ENCODE measurements around the gene IFNA2.
"Not testable (repeated sequence)": the region's sequence is repeated elsewhere in the genome, so short reads cannot be mapped to it uniquely, and the experiment has no call there.

IFNA2 gene

DNA sequence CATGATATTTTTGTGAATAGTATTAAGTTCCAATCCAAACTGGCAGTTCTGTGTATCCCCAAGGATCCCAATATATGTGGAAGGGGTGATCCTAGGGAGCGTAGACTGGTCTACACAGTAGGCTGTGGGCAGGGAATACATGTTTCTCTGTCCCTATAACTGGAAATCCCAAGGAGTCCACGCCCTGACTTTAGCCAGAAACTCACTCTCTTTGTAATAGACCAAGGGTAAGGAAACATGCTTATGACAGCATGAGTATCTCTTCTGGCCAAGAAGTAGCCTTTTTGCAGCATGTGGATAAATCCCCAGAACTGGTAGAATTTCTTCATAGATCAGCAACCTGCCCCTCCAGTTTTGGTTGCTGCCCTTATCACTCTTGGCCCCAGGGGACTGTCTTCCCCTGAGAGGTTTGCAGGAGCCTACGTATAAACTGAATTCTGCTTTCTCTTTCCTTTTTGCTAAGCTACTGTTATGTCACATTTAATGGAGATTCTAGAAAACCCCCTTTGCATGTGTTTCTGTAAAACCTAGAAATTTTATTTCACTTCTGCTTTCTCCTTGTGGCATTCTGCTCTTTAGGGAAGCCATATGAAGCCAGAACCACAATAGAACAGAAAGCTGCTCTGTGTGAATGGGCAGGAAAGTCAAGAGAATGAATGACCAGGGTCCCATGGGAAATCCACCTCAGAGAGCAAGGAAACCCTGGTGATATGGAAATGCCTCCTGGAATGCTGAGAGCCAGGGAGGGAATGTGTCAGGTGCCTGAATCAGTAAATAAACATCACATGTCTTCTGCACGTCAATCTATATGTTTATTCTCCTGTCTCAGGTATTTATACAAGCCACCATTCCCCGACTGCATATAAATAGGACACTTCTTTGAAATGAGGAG lies 3.5 kb downstream of the IFNA2 start:
- DNase-seq (ENCODE audit: low read depth) = no peak

DNA sequence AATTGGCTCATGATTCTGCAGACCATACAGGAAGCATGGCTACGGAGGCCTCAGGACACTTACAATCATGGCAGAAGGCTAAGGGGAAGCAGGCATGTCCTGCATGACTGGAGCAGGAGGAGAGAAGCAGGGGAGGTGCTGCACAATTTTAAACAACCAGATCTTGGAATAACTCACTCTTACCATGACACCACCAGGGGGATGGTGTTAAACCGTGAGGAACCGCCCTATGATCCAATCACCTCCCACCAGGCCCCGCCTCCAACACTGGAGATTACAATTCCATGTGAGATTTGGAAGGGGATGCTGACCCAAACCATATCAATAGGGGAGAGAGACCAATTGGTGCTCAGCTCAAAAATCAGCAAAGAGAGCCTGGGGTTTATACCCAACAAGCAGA lies 13.7 kb downstream of the IFNA2 start:
- not testable (repeated sequence) for DNase-seq (ENCODE audit: low read depth)

DNA sequence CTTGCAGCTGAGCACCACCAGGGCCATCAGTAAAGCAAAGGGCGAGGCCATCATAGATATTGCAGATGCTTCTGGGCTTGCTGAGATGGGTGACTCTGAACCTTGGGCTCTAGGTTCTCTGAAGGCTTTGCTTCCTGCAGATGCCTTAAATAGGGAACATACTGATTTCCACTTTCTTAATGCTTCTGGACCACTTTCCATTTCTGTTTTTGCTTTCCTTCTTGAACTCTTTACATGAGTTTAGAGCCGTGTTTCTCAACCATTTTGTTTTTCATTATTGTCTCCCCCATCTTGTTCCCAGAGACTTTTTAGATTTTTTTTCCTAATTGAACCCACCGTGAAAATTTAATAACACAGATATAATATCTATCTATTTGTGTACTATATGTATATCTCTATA lies 17.2 kb downstream of the IFNA2 start, which contains the start of gene IFNA13:
IFNA13 (minus strand) TSS at position 101 of the 400 bp plus-strand sequence; CDS start at position 54, 47 bp downstream.
- DNase-seq (ENCODE audit: low read depth) = no peak

DNA sequence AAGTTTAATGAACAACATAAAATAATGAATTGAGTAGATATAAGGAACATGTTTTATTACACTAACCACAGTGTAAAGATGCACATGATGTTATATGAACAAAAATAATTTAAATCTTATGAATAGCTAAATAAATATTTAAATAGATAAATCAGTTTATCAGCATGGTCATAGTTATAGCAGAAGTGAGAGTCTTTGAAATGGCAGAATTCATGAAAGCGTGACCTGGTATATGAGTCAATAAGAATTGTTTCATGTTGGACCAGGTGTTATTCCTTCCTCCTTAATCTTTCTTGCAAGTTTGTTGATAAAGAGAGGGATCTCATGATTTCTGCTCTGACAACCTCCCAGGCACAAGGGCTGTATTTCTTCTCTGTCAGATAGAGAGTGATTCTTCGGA lies 18.0 kb downstream of the IFNA2 start:
- not testable (repeated sequence) for DNase-seq (ENCODE audit: low read depth)

DNA sequence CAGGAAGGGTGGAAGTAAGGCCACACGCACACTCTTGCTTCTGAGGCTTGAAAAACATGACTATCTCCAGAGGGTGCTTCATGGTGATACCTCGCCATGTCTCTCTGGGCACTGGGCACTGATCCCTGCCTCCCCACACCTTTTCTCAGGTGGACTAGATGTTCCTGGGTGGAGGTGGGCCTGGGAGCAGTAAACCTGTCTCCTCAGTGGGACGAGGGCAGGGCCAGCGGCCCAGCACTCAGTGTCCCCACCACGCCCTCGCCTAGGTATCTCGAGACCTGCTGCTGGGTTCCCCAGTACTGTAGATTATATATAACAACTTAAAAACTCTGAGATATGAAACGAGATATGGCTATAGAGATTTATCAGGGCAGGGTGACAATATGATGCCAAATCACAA lies 22.9 kb downstream of the IFNA2 start:
- DNase-seq (ENCODE audit: low read depth) = no peak

DNA sequence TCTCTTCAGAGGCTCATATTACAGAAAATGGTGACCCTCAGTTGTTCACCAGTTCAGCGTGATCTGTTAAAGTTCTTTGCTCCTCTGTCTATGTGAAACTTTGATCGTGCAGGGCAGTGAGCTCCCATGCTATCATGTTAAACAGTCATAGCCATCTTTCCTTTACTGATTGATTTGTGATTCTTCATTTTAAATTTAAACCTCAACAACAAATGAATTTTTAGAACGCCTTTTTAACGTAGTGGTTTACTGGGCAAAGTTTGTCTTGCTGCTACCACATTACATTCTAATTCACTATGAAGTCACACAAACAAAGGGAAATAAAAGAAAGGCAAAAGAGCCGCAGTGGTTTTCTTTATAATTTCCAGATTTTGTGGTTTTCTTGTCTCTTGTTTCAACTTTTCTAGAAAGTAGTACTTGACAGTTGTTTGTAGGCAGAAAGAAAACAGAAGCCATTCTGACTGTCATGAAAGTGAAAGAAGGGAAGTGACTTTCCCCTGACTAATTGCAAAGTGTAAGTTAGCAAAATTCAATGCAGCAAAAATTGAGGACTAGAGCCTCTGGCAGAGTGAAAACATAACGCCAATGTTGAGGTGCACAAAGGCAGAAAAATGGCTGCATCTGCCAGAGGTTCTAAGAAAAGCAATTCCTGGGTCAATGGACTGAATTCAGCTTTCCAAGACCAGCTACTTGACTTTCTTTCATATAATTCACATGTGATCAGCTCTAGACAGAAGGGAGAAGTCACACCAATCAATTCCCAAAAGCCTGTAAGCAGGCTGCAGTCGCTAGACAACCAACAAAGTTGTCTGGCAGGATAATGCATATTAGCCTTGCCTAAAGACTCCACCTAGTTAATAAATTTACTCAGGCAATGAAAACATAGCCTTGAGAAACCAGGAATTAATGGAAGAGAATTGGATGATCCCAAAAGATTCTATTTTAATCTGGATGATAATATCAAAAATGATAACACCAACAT lies 27.4 kb downstream of the IFNA2 start:
- peak; percentile 31 for DNase-seq (ENCODE audit: low read depth)

DNA sequence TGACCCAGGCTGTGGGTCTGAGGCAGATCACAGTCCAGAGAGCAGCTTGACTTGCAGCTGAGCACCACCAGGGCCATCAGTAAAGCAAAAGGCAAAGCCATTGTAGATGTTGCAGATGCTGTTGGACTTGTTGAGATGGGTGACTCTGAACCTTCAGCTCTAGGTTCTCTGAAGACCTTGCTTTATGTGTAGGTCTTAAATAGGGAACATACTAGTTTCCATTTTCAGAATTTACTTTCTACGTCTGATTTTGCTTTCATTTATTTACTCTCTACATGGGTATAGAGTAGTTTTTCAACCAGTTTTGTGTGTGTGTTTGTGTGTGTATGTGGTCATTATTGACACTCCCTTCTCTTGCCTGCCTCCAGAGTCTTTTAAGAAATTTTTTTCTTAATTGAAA lies 34.4 kb downstream of the IFNA2 start, which contains the start of gene IFNA6:
IFNA6 (minus strand) TSS at position 101 of the 400 bp plus-strand sequence; CDS start at position 101, 0 bp downstream.
- no peak for DNase-seq (ENCODE audit: low read depth)

DNA sequence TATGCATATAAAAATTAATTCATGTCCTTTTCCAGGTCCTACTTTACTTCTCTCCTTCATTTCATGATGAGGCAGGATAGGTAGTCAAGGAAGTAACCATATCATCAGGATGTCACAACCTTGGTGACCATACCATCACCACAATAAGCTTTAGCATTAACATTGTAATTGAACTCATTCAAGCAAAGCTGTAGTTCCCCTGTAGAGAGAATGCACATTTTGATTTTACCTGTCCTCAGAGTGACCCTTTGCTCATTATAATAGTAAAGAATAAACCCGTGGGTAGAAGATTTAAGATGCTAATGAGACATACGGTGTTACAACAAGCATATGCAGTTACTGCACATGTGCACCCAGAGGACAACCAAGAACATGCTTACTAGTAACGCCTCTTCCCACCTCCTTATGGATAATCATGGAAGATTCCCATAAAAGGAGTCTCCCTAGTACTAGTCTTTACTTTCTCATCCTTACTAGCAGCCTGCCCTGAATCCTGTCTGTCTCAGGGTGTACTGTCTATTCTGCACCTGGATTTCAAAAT lies 36.7 kb downstream of the IFNA2 start:
- DNase-seq (ENCODE audit: low read depth) = no peak

DNA sequence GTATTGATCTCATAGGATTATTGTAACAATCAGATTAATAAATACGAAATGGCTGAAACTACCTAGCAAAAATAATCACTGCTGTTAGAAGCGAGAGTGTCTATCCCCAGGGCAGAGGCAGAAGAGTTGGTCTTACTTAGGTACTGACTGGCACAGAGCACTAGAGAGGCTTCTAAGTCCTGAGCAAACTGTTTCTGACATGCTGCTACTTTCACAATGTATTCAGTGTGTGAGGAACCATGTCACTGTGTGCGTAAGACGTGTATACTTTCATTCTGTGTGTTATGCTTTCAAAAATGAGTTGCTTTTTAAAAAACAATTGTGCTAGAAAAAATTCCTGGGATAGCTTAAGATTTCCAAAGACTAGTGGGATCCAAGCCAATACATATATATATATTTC lies 44.5 kb downstream of the IFNA2 start:
- DNase-seq (ENCODE audit: low read depth) = no peak

DNA sequence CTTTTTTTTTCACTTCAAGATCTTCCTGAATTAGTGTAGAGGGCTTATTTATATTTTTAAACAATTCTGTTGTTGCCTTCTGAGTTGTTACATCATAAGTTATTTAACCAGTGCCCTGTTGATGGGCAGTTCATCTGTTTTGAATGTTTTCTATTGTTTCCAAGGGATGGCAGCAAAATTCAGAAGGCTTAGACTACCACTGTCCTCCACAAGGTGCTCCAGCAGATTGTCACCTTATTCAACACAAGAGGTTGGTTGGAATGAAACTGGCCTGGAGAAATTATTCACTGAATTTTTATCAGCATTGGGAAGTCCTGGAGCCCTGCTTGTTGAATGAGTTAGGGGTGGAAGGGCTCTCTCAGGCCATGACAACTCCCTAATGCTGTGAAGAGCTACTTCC lies 48.7 kb downstream of the IFNA2 start:
- DNase-seq (ENCODE audit: low read depth) = no peak

DNA sequence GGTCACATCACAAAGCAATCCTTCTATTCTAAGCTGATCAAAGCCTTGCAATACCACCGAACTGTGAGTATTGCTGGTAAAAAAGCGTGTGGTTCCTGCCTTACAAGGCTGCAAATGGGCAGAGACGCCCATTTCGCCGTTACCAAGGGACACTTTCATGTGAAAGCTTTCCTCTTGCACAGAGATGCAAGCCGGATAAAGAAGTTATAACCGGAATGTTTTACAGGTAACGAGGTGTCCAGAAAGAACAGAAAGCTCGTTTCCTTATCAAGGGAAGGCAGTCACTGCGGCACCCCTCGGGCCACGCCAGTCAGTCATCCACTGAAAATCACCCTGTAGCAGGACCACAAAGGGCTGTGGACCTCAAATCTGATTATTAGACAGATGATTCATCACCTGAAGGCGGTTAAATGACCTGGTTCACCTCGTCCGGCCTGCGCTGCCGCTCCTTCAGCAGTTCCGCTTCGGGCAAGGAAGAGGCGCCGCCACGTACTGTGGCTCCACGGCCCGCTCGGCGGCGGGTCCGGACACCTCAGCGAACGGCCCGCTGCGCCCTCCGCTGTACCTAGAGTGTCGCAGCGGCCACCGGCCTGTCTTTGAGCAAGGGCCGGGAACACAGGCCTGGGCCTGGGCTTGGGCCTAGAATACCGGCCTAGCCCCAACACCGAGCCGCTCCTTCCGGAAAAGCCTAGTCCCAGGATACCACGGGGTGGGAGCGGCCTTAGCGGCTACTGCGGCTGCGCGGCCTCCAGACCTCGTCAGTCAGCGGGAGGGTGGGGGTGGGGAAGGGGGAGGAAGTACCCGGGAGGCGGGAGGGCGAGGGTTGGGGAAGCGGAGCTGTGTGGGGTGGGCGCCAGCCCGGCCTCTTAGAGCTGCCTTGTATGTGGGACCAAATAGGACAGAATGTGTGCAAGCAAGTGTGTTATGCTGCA lies 50.2 kb downstream of the IFNA2 start, which contains the start of gene KLHL9:
KLHL9 (minus strand) TSS at position 704 of the 932 bp plus-strand sequence; CDS start at position 159, 545 bp downstream.
- peak; percentile 93 for DNase-seq (ENCODE audit: low read depth)
